Measurements from ENCODE around the gene CNPY3.
"Not testable (repeated sequence)": the region's sequence is repeated elsewhere in the genome, so short reads cannot be mapped to it uniquely, and the experiment has no call there.

CNPY3 gene

DNA sequence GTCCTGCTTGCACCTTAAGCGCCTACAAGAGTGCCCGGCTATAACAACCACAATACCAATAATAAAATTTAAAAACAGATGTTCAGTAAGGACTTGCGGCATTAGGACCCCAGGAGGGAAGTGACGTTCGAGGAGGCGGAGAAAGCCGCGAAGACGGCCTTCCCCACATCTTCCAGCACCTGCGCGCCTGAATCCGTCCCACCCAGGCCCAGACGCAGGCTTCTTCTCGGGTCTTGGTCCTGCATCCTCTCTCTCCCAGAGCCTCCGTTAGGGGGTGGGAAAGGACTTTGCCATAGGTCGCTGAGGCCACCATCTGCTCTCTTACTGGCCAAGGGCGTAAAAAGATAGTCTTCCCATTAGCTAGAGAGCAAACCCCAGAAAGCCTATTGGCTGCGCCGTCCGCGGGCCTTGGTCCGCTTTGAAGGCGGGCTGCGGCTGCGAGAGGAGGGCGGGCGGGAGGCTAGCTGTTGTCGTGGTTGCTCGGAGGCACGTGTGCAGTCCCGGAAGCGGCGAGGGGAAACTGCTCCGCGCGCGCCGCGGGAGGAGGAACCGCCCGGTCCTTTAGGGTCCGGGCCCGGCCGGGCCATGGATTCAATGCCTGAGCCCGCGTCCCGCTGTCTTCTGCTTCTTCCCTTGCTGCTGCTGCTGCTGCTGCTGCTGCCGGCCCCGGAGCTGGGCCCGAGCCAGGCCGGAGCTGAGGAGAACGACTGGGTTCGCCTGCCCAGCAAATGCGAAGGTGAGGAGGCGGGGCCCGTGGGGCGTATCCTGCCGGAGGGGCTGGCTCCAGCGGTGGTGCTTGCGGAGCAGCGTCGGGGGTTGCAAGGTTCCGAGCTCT, at the start of gene CNPY3:
Gene CNPY3, plus strand, starts transcription at position 495 of the 835 bp plus-strand sequence. Its CDS starts 91 bp downstream, at position 586.
- H3K4me1 Mint-ChIP-seq, result peaks cover 49% of the 10 kb centered on the region
- no peaks in the 10 kb centered on the region for H3K27me3 Mint-ChIP-seq
- ATAC-seq (peak; percentile 90), DNase-seq (peak; percentile 96 to 98)
- H3K9me3 Mint-ChIP-seq, result no peaks in the 10 kb centered on the region
- peak within 1 kb of the TSS; percentile 92 to 99 for H3K4me3 Mint-ChIP-seq
- peak within 1 kb of the TSS; percentile 94 to 97 for H3K27ac Mint-ChIP-seq

DNA sequence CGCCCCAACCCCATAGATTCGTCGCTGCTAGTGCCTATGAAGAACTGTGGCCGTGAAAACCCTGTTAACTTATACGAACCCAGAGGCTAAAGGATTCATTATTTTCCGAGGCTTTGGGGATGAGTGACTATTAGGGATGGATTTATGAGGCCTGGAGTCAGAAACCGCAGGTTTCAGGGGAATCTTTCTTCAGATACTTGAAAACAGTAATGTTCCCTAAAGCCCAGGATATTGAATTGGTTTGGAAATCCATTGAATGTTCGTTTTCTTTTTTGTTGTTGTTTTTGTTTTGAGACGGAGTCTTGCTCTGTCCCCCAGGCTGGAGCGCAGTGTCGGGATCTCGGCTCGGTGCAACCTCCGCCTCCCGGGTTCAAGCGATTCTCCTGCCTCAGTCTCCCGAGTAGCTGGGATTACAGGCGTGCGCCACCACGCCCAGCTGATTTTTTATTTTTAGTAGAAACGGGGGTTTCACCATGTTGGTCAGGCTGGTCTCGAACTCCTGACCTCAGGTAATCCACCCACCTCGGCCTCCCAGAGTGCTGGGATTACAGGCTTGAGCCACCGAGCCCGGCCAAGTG, 49.0 kb upstream of the CNPY3 start:
- Mint-ChIP-seq H3K27ac (peak overlapping the region; percentile 100), H3K4me3 (peak overlapping the region; percentile 92 to 100), H3K4me1 (peaks cover 38% of the 10 kb centered on the region)
- not testable (repeated sequence) for H3K9me3 Mint-ChIP-seq, DNase-seq, ATAC-seq, H3K27me3 Mint-ChIP-seq

DNA sequence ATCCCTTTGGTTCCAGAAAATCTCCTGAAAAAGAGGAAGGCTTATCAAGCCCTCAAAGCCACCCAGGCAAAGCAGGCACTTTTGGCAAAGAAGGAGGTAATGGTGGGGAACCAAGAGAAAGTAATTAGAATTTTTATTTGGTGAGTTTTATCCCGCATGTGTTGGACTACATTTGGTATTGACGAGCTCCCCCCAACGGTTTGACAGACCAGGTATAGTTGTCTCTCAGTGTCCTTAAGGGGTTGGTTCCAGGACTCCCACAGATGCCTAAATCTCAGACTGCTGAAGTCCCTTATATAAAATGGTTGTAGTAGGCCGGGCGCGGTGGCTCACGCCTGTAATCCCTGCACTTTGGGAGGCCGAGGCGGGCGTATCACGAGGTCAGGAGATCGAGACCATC, 48.4 kb upstream of the CNPY3 start:
- peaks cover 40% of the 10 kb centered on the region for H3K4me1 Mint-ChIP-seq
- H3K27ac Mint-ChIP-seq, result peak overlapping the region; percentile 100
- not testable (repeated sequence) for DNase-seq, H3K9me3 Mint-ChIP-seq, H3K27me3 Mint-ChIP-seq, ATAC-seq
- H3K4me3 Mint-ChIP-seq, result peak overlapping the region; percentile 92 to 100

DNA sequence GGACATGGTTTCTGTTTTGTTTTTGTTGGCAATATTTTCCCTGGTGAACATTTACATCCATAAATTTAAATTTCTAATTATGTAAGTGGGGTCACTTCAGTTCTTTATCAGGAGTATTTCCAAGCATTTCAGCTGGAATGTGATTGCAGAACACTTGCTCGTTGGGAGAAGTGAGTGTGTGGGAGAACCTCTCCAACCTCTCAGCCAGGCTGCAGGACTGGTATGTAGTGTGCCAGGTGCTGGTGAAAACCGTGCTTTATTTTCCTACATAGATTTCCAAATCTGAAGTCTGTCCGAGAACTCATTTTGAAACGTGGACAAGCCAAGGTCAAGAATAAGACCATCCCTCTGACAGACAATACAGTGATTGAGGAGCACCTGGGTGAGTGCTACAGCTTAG, 43.6 kb upstream of the CNPY3 start:
- Mint-ChIP-seq H3K9me3 (no peaks in the 10 kb centered on the region), H3K4me3 (no peak overlapping the region), H3K4me1 (peaks cover 60% of the 10 kb centered on the region), H3K27ac (peak overlapping the region in 1 of 2 donors; percentile 27), H3K27me3 (no peaks in the 10 kb centered on the region)
- no peak for DNase-seq
- ATAC-seq, result no peak

DNA sequence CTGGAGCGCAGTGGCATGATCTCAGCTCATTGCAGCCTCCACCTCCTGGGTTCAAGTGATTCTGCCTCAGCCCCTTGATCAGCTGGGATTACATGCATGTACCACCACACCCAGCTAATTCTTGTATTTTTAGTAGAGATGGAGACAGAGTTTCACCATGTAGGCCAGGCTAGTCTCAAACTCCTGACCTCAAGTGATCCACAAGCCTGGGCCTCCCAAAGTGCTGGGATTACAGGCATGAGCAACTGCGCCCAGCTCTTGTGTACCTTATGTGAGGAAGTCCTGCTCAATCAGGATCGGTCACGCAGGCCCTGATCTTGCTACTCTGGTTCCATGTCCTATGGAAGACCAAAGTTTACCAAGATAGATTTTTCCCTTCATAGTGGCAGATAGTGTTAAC, 41.1 kb upstream of the CNPY3 start:
- peaks cover 64% of the 10 kb centered on the region for H3K4me1 Mint-ChIP-seq
- not testable (repeated sequence) for DNase-seq, H3K9me3 Mint-ChIP-seq, H3K27me3 Mint-ChIP-seq, ATAC-seq, H3K4me3 Mint-ChIP-seq
- H3K27ac Mint-ChIP-seq, result peak overlapping the region in 1 of 2 donors; percentile 12

DNA sequence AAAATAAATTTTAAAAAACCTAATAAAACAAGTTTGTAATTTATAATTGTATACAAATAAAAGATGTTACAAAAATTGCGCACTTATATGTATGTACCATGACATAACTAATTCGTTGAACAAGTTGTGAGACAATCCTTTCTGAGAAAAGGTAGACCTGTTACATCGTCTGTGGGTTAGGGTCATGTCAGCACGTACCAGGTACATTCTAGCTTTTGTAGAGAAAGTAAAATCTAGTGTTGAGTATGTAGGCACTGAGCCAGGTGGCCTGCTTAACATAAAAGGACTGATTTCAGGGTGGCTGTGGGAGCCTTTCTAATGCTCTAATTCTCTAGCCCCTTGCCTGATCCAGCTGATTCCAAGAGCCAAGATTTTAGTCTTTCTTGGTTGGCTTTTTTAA, 39.5 kb upstream of the CNPY3 start:
- H3K27ac Mint-ChIP-seq, result peak overlapping the region; percentile 89 to 98
- ATAC-seq, result peak; percentile 29
- H3K27me3 Mint-ChIP-seq, result no peaks in the 10 kb centered on the region
- no peaks in the 10 kb centered on the region for H3K9me3 Mint-ChIP-seq
- peak in 1 of 2 donors; percentile 25 for DNase-seq
- peaks cover 58% of the 10 kb centered on the region for H3K4me1 Mint-ChIP-seq
- H3K4me3 Mint-ChIP-seq, result peak overlapping the region; percentile 90 to 96

DNA sequence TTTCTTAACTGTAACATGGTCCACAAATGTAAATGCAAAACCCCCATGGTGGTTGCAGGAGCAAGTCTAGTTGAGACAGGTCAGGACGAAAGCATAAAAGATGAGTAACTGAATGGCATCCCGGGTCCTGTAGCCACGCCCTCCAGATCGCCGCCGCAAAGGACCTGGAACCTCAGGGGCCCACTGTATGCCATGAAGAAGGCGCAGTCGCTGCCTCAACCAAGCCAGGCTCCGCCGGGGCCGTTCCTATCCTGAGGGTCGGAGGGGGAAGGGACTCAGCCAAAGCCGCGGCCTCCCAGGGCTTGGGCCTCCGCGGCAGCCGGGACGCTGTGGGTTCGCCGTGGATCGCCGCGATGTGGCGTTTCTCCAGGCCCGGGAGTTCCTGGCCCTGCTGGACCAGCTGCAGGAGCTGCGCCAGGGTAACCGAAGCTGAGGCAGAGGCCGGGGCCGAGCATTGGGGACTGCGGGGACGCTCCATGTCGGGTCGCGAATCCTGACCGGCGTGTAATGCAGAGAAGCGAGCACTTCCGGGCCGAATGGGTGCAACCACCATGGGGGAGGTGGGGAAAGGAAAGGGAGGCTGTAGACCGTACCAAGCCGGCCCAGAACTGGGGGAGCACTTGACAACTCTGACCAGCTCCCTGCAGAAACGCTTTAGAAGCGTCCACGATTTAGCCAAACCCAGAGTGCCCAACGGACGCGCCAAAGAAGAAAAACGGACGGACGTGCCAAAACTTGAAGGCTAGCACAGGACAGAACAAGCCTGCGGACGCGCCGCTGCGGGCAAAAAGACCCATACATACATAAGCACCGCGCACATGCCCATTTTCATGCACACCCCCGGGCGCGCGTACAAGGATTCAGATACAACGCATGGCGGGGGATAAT, 38.7 kb upstream of the CNPY3 start:
- DNase-seq (peak; percentile 90 to 95), ATAC-seq (peak; percentile 93)
- H3K4me3 Mint-ChIP-seq, result peak overlapping the region; percentile 90 to 96
- H3K27ac Mint-ChIP-seq, result peak overlapping the region; percentile 89 to 98
- H3K27me3 Mint-ChIP-seq, result no peaks in the 10 kb centered on the region
- H3K4me1 Mint-ChIP-seq, result peaks cover 58% of the 10 kb centered on the region
- H3K9me3 Mint-ChIP-seq, result no peaks in the 10 kb centered on the region

DNA sequence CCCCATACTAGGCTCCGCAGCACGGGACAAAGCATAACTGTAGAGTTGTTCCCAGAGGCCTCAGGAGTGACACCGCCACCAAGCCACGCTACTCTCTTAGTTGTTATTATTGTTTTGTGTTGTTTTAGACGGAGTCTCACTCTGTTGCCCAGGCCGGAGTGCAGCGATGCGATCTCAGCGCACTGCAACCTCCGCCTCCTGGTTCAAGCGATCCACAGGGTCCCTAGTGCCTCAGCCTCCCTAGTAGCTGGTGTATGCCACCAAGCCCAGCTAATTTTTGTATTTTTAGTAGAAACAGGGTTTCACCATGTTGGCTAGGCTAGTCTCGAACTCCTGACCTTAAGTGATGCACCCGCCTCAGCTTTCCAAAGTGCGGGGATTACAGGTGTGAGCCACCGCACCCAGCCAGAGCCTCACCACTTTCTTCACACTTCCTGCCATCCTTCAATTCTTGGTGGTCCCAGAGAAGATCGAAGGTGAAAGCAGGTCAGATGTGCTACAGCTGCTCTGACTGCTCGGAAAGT, 38.0 kb upstream of the CNPY3 start:
- H3K27me3 Mint-ChIP-seq, result no peaks in the 10 kb centered on the region
- ATAC-seq, result no peak

DNA sequence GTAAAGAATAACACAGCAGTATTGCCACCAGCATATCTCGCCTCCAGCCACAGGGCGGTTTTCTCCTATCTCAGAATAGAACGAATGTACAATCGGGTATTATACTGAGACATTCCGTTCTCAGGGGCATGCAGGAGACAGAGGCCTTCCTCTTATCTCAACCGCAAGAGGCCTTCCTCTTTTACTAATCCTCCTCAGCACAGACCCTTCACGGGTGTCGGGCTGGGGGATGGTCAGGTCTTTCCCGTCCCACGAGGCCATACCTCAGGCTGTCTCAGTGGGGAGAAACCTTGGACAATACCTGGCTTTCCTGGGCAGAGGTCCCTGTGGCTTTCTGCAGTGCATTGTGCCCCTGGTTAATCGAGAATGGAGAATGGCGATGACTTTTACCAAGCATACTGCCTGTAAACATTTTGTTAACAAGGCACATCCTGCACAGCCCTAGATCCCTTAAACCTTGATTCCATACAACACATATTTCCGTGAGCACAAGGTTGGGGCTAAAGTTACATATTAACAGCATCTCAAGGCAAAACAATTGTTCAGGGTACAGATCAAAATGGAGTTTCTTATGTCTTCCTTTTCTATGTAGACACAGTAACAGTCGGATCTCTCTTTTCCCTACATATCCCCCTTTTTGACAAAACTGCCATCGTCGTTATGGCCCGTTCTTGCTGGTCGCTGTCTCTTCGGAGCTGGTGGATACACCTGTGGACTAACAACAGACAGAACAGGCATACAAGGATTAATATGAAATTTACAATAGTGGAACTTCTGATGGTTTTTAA, 35.0 kb upstream of the CNPY3 start:
- H3K9me3 Mint-ChIP-seq, ATAC-seq, H3K27ac Mint-ChIP-seq, H3K27me3 Mint-ChIP-seq, H3K4me3 Mint-ChIP-seq, DNase-seq: not testable (repeated sequence)
- H3K4me1 Mint-ChIP-seq, result peaks cover 30% of the 10 kb centered on the region

More for the DNA sequence above, 38.0 kb upstream of the CNPY3 start:
- H3K27ac Mint-ChIP-seq, result peak overlapping the region; percentile 89 to 98
- H3K9me3 Mint-ChIP-seq, result no peaks in the 10 kb centered on the region
- DNase-seq, result no peak
- peaks cover 52% of the 10 kb centered on the region for H3K4me1 Mint-ChIP-seq
- H3K4me3 Mint-ChIP-seq, result peak overlapping the region; percentile 90 to 96

DNA sequence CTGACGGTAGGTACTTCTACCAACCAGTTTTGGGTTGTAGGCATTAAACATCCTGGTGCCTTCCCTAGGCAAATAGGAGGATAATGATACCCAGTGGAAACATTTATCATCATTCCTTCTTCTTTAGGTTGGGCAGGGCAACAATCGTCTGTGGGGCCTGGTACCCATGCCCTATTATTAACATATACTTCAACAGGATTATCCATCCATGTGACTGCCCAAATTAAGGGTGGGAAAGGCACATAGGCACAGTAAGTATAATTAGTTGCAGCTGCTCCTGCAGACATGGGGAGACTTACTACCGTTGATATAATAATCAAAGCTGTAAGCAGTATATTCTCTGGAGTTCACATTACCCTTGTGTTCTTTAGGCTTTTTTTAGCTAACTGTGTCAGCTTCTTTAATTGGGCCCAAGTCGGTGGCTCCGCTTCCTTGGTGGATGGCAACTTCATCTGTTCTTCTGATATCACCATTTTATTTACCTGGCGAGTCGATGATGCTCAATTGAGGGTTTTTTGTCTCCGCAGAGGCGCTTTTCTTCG, 33.0 kb upstream of the CNPY3 start:
- Mint-ChIP-seq H3K27me3 (no peaks in the 10 kb centered on the region), H3K9me3 (no peaks in the 10 kb centered on the region), H3K4me1 (peaks cover 20% of the 10 kb centered on the region), H3K27ac (no peak overlapping the region), H3K4me3 (no peak overlapping the region)
- DNase-seq, result no peak
- ATAC-seq, result no peak

DNA sequence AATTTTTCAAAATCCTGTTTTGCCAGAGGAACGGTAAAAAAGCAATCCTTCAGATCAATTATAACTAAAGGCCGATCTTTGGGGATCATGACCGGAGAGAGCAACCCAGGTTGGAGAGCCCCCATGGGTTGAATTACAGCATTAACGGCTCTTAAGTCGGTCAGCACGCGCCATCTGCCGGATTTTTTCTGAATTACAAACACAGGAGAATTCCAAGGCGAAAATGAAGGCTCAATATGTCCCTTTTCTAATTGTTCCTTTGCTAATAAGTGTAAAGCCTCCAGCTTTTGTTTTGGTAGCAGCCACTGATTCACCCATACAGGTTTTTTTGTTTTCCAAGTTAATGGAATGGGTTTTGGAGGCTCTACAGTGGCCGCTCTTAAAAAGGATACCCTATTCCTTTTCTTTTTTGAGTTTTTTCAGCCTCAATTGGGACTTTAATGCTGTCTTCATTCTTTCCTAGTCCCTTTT, 30.4 kb upstream of the CNPY3 start:
- no peak for ATAC-seq
- peaks cover 17% of the 10 kb centered on the region for H3K4me1 Mint-ChIP-seq
- no peaks in the 10 kb centered on the region for H3K9me3 Mint-ChIP-seq
- no peak overlapping the region for H3K4me3 Mint-ChIP-seq
- no peak overlapping the region for H3K27ac Mint-ChIP-seq
- H3K27me3 Mint-ChIP-seq, result no peaks in the 10 kb centered on the region
- peak; percentile 66 to 73 for DNase-seq

DNA sequence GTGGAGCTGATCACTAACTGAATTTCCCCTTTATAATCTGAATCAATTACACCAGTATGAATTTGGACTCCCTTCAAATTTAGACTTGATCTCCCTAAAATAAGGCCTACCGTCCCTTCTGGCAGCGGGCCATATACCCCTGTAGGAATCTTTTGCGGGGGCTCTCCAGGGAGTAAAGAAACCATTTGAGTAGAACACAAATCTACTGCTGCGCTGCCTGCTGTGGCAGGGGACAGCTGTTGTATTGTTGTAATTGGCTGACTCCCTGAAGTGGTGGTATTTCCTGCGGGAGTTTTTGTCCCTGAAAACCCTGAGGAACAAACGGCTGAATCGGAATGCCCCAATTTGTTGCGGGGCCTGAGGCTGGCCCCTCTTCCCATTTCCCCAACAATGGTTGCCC, 29.4 kb upstream of the CNPY3 start:
- Mint-ChIP-seq H3K4me3 (no peak overlapping the region), H3K27me3 (no peaks in the 10 kb centered on the region), H3K4me1 (peaks cover 14% of the 10 kb centered on the region), H3K27ac (no peak overlapping the region), H3K9me3 (no peaks in the 10 kb centered on the region)
- ATAC-seq (no peak), DNase-seq (no peak)

DNA sequence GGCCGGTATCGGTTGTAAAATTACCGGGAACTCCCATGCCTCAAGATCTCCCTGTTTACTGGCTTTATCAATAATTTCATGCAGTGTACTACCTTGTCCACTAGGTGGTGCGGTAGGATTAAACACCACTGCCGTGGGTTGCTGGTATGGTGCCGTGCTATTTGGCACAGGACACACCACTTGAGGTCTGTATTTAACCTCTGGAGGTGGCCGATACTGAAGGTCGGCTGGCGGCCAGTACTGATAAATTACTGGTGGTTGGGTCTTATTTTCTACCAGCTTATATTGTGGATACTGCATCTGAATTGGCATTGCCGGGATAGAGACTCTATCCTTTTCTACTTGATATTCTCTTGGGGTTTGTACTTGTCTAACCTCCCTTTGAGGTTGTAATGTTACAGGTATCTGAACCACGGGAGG, 27.7 kb upstream of the CNPY3 start:
- no peak overlapping the region for H3K27ac Mint-ChIP-seq
- ATAC-seq (peak; percentile 99), DNase-seq (peak; percentile 75)
- peaks cover 14% of the 10 kb centered on the region for H3K4me1 Mint-ChIP-seq
- peak overlapping the region in 1 of 2 donors; percentile 29 for H3K4me3 Mint-ChIP-seq
- H3K9me3 Mint-ChIP-seq, result no peaks in the 10 kb centered on the region
- no peaks in the 10 kb centered on the region for H3K27me3 Mint-ChIP-seq

All from stimulated activated naive CD8-positive, alpha-beta T cell treated with anti-CD3 and anti-CD28 coated beads, Interleukin-15, amount 100 ng/mL, for 72 hours (primary cell).